HEK293T (cell line): ENCODE measurements around the gene AMN1.
A peak's percentile ranks its signal among the peaks of the same experiment; 100 is the strongest.

ENCODE experiments used
- CTCF ChIA-PET: fragments of 350-600 bp; formaldehyde crosslinking; extraction: SDS; loops from one replicate; lab custom pipeline; 2021; ENCODE audit warnings: antibody characterized with exemption, inconsistent platforms; lab: Yijun Ruan, JAX
- POLR2A ChIA-PET: fragments of 350-600 bp; formaldehyde crosslinking; extraction: SDS; loops from one replicate; lab custom pipeline; 2020; ENCODE audit warnings: antibody characterized with exemption, inconsistent platforms; lab: Yijun Ruan, JAX
- DNase-seq: peaks from one replicate; pipeline ENCODE4 v3.0.0; 2012; ENCODE audit warnings: mixed read lengths; ENCODE audit errors: extremely low spot score
- ARNT ChIP-seq: fragments of 450-650 bp; IDR thresholded peaks from 2 replicates; pipeline ENCODE4 v1.6.1; 2017; ENCODE audit warnings: mild to moderate bottlenecking
- BHLHE40 ChIP-seq: fragments of 450-650 bp; IDR thresholded peaks from 2 replicates; pipeline ENCODE4 v1.6.1; 2016; ENCODE audit warnings: mild to moderate bottlenecking, moderate library complexity, borderline replicate concordance
- CTBP1 ChIP-seq: fragments of 450-650 bp; IDR thresholded peaks from 2 replicates; pipeline ENCODE4 v1.6.1; 2016; ENCODE audit warnings: borderline replicate concordance
- ELF4 ChIP-seq: fragments of 450-650 bp; IDR thresholded peaks from 2 replicates; pipeline ENCODE4 v1.6.1; 2017; ENCODE audit warnings: antibody characterized with exemption
- FOXA1 ChIP-seq: fragments of 450-650 bp; IDR thresholded peaks from 2 replicates; pipeline ENCODE4 v1.6.1; 2016; ENCODE audit warnings: mild to moderate bottlenecking
- FOXK2 ChIP-seq: fragments of 450-650 bp; IDR thresholded peaks from 2 replicates; pipeline ENCODE4 v1.6.1; 2016; ENCODE audit warnings: mild to moderate bottlenecking
- FOXM1 ChIP-seq: fragments of 450-650 bp; IDR thresholded peaks from 2 replicates; pipeline ENCODE4 v1.6.1; 2017; ENCODE audit warnings: mild to moderate bottlenecking, borderline replicate concordance
- HDGF ChIP-seq: fragments of 450-650 bp; IDR thresholded peaks from 2 replicates; pipeline ENCODE4 v1.6.1; 2017; ENCODE audit warnings: antibody characterized with exemption, borderline replicate concordance
- L3MBTL2 ChIP-seq: fragments of 450-650 bp; conservative IDR thresholded peaks from 2 replicates; pipeline ENCODE4 v1.6.1; 2016; ENCODE audit warnings: mild to moderate bottlenecking
- LEF1 ChIP-seq: fragments of 450-650 bp; IDR thresholded peaks from 2 replicates; pipeline ENCODE4 v1.6.1; 2017; ENCODE audit warnings: mild to moderate bottlenecking, borderline replicate concordance
- NFRKB ChIP-seq: fragments of 450-650 bp; IDR thresholded peaks from 2 replicates; pipeline ENCODE4 v1.6.1; 2016; ENCODE audit warnings: mild to moderate bottlenecking, moderate library complexity
- SP1 ChIP-seq: fragments of 450-650 bp; IDR thresholded peaks from 2 replicates; pipeline ENCODE4 v1.6.1; 2017
- SUZ12 ChIP-seq: fragments of 450-650 bp; IDR thresholded peaks from 2 replicates; pipeline ENCODE4 v1.6.1; 2016; ENCODE audit warnings: mild to moderate bottlenecking
- TARDBP ChIP-seq: fragments of 450-650 bp; IDR thresholded peaks from 2 replicates; pipeline ENCODE4 v1.6.1; 2016
- ZNF384 ChIP-seq: fragments of 450-650 bp; IDR thresholded peaks from 2 replicates; pipeline ENCODE4 v1.6.1; 2016
- TF ChIP-seq, protein P1 (sequence below): fragments of 450-650 bp; IDR thresholded peaks from 2 replicates; pipeline ENCODE4 v1.6.1; 2016

Gene AMN1

DNA sequence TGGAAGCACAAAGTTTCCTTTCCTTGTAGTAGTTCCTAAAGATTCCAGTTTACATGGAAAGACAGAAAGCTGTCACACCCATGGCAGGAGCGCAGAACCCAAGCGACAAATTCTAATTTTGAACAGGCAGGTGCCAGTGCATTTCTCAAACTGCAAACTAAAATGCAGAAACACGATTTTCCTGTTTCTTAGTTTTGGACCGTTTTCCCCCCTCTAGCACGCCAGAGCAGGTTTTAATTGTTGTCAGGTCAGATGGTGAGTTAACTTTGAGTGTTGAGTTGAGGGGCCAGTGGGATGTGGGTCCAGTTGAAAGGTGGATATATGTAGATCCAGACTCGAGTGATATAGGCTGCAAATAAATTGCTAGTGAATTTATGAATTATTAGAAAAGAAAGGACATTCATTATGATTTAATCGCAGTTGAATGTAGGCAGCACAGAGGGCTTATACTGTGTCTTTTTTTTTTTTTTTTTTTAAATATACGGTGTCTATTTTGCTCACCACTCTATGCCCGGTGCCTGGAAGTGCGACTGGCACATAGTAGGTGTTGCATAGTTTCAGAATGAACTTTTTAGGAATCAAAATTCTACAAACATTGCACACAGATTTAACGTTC is 70.2 kb downstream of the AMN1 start:
- CTCF ChIA-PET, result interaction anchor here (1.0 kb wide), 1 partner anchor 84 kb away, joined by 3 read pairs; no protein-coding TSS in a partner anchor
- no peak for TF ChIP-seq FOXM1
- no peak for TF ChIP-seq ELF4
- TF ChIP-seq ZNF384, result peak; percentile 82
- no peak for TF ChIP-seq ARNT
- no peak for TF ChIP-seq SUZ12

DNA sequence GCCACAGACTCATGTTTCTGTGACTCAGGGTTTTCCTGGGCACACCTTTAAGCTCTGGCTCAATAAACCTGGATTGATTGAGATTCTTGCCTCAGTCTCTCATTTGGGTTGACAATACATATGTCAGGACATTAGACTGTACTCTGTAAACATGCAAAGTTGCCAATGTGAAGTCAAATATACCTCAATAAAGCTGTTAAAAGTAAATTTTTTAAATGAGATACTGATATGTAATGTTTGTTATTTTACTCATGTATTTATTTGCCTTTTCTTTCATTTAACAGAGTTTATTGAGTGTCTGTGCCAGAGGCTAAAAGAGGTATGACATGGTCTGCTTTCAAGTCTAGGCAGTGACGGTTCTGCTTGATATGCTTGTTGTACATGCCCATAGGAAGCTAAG is 73.0 kb downstream of the AMN1 start:
- no peak for DNase-seq
- TF ChIP-seq, protein P1, sequence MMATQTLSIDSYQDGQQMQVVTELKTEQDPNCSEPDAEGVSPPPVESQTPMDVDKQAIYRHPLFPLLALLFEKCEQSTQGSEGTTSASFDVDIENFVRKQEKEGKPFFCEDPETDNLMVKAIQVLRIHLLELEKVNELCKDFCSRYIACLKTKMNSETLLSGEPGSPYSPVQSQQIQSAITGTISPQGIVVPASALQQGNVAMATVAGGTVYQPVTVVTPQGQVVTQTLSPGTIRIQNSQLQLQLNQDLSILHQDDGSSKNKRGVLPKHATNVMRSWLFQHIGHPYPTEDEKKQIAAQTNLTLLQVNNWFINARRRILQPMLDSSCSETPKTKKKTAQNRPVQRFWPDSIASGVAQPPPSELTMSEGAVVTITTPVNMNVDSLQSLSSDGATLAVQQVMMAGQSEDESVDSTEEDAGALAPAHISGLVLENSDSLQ, result no peak
- no peak for TF ChIP-seq ARNT
- no peak for TF ChIP-seq SP1
- TF ChIP-seq CTBP1, result no peak
- no peak for TF ChIP-seq ZNF384
- no peak for TF ChIP-seq TARDBP
- TF ChIP-seq ELF4, result no peak
- no peak for TF ChIP-seq FOXM1
- TF ChIP-seq SUZ12, result no peak
- TF ChIP-seq L3MBTL2, result no peak
- no peak for TF ChIP-seq FOXA1
- TF ChIP-seq LEF1, result no peak
- TF ChIP-seq FOXK2, result no peak
- TF ChIP-seq HDGF, result no peak
- no peak for TF ChIP-seq BHLHE40
- TF ChIP-seq NFRKB, result no peak
- POLR2A ChIA-PET, result no interaction called here
- CTCF ChIA-PET, result interaction anchor here (0.5 kb wide), 1 partner anchor 421 kb away, joined by 3 read pairs; no protein-coding TSS in a partner anchor

More for the DNA sequence above, 70.2 kb downstream of the AMN1 start:
- DNase-seq, result no peak
- POLR2A ChIA-PET, result interaction anchor here (0.6 to 1.4 kb wide), 15 partner anchors 8 to 447 kb away, joined by 3 to 8 read pairs (median 3); partner anchors contain the start of gene AMN1

DNA sequence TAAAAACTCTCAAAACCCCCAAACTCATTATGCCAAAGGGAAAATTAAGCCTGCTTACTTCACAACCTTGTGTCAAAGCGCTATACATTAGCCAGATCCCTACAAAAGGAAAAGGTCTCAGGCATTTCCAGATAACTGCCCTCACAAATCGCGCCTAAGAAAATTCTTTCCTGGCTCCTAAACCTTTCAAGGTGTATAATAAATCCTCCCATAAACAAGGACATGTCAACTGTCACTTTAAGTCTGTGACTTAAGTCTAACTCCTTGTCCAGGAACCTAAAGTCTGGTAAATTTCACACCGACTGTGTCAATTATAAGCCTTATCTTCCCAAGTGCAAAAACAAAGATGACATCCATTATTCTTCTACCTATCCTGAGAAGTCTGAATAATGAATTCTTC is 73.6 kb downstream of the AMN1 start:
- ChIA-PET CTCF (no interaction called here), POLR2A (no interaction called here)
- TF ChIP-seq, protein P1, result peak; percentile 39; the same call in 1 of the 2 replicates
- TF ChIP-seq FOXM1, result no peak
- no peak for DNase-seq

GRCh38 chr12:31651893-31652521 is 76.8 kb downstream of the AMN1 start:
- CTCF ChIA-PET, result no interaction called here
- no peak for DNase-seq
- POLR2A ChIA-PET, result no interaction called here
- TF ChIP-seq NFRKB, result no peak
- TF ChIP-seq HDGF, result no peak
- no peak for TF ChIP-seq CTBP1
- TF ChIP-seq ARNT, result no peak
- TF ChIP-seq LEF1, result no peak
- no peak for TF ChIP-seq L3MBTL2
- no peak for TF ChIP-seq SUZ12
- no peak for TF ChIP-seq FOXM1

GRCh38 chr12:31650918-31651317 is 77.9 kb downstream of the AMN1 start:
- CTCF ChIA-PET, result no interaction called here
- TF ChIP-seq FOXM1, result no peak
- no peak for TF ChIP-seq SP1
- TF ChIP-seq ZNF384, result no peak
- POLR2A ChIA-PET, result interaction anchor here (0.9 kb wide), 1 partner anchor 8 kb away, joined by 3 read pairs; no protein-coding TSS in a partner anchor
- no peak for DNase-seq

GRCh38 chr12:31647086-31647491 is 81.7 kb downstream of the AMN1 start:
- POLR2A ChIA-PET, result no interaction called here
- TF ChIP-seq BHLHE40 (no peak), CTBP1 (no peak), ARNT (no peak), NFRKB (no peak), FOXA1 (no peak), LEF1 (no peak)
- DNase-seq, result no peak
- CTCF ChIA-PET, result interaction anchor here (0.5 kb wide), 1 partner anchor 11 kb away, joined by 3 read pairs; no protein-coding TSS in a partner anchor

GRCh38 chr12:31645924-31646323 is 82.9 kb downstream of the AMN1 start:
- CTCF ChIA-PET, result no interaction called here
- POLR2A ChIA-PET, result no interaction called here
- DNase-seq, result no peak

More at GRCh38 chr12:31645924-31646323, 82.9 kb downstream of the AMN1 start:
- no peak for TF ChIP-seq CTBP1
- no peak for TF ChIP-seq NFRKB
- TF ChIP-seq FOXK2, result no peak
- no peak for TF ChIP-seq LEF1
- TF ChIP-seq ZNF384, result no peak
